Fibroblast of pulmonary artery (primary cell): ENCODE measurements around the gene CNTNAP2.
"Not testable (repeated sequence)": the region's sequence is repeated elsewhere in the genome, so short reads cannot be mapped to it uniquely, and the experiment has no call there.

ENCODE experiments used
- DNase-seq: peaks from one replicate; pipeline ENCODE4 v3.0.0-alpha.2; 2010; ENCODE audit warnings: low read depth
- H3K4me3 ChIP-seq: replicated peaks from 2 replicates; pipeline ENCODE4 v1.5.1; 2011; ENCODE audit warnings: low read depth, mild to moderate bottlenecking, control low read depth, low read length, moderate library complexity
- CTCF ChIP-seq: IDR thresholded peaks from 2 replicates; pipeline ENCODE4 v1.5.1; 2011; ENCODE audit warnings: mild to moderate bottlenecking, control low read depth, low read length, inconsistent platforms; ENCODE audit errors: missing control alignments

The CNTNAP2 gene

GRCh38 chr7:147586110-147586509, 1469.5 kb downstream of the CNTNAP2 start:
- DNase-seq: no peak
- H3K4me3 ChIP-seq: no peak overlapping the region
- TF ChIP-seq CTCF: no peak

GRCh38 chr7:147586526-147586925, 1469.9 kb downstream of the CNTNAP2 start:
- TF ChIP-seq CTCF: no peak
- no peak for DNase-seq
- H3K4me3 ChIP-seq: no peak overlapping the region

GRCh38 chr7:147593271-147594057, 1476.9 kb downstream of the CNTNAP2 start:
- H3K4me3 ChIP-seq: no peak overlapping the region
- TF ChIP-seq CTCF: no peak
- DNase-seq: no peak

DNA sequence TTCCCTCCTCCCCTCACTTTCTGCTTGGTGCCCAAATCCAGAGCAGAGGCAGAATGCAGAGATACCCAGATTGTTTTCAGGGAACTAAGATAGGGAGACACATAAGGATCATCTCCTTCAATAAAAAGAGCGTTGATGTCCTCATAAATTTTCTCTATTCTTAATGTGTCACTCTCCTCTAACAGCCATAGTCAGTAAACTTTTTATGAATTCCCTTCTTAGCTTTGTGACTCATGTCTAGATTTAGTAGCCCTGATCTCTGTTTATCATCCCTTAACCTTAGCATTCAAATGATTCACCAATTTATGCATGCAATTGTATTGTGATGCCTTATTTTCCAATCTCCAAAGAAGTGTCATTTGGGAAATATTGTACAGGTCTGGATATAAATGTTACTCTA, 1478.4 kb downstream of the CNTNAP2 start:
- TF ChIP-seq CTCF: no peak
- no peak overlapping the region for H3K4me3 ChIP-seq
- no peak for DNase-seq

DNA sequence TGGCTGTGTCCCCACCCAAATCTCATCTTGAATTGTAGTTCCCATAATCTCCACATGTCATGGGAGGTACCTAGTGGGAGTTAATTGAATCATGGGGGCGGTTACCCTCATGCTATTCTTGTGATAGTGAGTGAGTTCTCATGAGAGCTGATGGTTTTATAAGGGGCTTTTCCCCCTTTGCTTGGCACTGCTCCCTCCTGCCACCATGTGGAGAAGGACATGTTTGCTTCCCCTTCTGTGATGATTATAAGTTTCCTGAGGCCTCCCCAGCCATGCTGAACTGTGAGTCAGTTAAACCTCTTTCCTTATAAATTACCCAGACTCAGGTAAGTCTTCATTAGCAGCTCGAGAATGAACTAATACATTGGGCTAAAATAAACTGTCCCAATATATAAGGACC, 1482.1 kb downstream of the CNTNAP2 start:
- DNase-seq, H3K4me3 ChIP-seq: not testable (repeated sequence)

DNA sequence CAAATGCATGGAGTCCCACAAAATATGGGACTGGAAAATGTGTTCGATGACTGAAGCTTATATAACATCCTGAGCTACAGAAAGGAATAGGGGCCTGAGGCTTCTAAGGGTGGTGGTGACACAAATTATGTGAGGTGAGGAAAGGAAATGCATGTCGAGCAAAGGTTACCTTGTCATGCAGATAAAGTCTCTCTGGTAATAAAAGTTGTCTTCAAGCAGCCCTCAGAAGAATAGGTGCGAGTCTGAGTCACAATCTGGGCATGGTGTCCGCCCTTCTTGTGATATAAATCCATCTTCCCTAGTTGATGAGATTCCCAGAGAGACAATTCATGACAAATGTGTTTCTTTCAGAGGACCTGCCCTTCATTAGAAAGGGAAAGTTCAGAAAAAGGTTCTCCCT, 1488.7 kb downstream of the CNTNAP2 start:
- TF ChIP-seq CTCF: no peak
- H3K4me3 ChIP-seq: no peak overlapping the region
- DNase-seq: no peak

DNA sequence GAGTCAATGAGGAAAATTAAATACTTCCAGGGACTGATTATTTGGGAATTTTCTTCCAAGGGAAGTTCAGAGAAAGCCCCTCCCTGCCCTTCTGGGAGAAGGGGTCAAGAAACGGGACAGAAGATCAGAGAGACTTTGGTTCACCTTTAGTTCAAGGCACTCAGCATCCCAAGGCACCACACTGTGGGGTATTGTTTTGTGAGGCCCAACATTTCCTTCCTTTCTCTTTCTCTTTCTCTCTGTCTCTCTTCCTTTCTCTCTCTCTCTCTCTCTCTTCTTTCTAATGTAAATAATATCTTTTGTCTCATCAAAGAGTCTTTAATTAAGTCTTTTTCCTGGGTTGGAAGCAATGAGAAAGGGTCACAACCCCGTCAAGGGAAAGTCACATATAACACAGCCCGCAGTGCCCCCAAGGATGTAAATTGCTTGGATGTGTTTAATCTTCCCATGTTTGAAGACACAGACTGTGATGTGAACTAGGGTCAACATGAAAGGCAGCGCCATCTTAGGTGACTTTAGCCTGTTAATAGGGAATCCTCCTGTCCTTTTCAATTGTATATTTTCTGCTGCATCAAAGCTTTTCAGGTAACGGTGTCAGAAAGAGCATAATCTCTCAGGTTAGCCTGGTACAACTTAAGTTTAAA, 1490.7 kb downstream of the CNTNAP2 start:
- no peak for DNase-seq
- H3K4me3 ChIP-seq: no peak overlapping the region
- no peak for TF ChIP-seq CTCF
